ENCODE data around the gene FBL. TPM values are rescaled to one million over a fixed set of nuclear protein-coding genes. Genes with fewer than 3 reads are reported as not detected.

The FBL gene
- total RNA-seq, 1 experiment from 2014 or later, result 554 TPM

DNA sequence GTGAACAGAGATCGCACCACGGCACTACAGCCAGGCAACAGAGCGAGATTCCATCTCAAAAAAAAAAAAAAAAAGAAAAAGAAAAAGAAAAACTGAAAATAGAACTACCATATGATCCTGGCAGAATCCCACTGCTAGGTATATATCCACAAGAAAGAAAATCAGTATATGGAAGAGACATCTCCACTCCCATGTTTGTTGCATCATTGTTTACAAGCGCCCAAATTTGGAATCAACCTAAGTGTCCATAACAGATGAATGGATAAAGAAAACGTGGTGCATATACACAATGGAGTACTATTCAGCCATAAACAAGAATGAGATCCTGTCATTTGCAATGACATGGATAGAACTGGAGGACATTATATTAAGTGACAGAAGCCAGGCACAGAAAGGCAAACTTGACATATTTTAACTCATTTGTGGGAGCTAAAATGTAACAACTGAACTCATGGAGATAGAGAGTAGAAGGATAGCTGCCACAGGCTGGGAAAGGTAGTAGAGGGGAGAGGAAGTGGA, 38.3 kb downstream of the FBL start:
- Histone ChIP-seq H3K9me2 (ENCODE audit: insufficient read depth) (no peaks in the 10 kb centered on the region), H3K36me3 (ENCODE audit: control insufficient read depth in 1 of 2, insufficient read depth in 2 of 2, low read length in 2 of 2) (no peaks in the 10 kb centered on the region), H2AFZ (ENCODE audit: low read depth, low read length, poor library complexity, severe bottlenecking) (no peak overlapping the region), H3K79me2 (ENCODE audit: insufficient read depth, low read length) (no peaks in the 10 kb centered on the region), H3K27me3 (ENCODE audit: insufficient read depth, low read length) (peaks cover 4% of the 10 kb centered on the region; the same call in 1 of the 2 replicates), H3K4me3 (replicated peaks in 1 of 2; ENCODE audit: low read depth in 1 of 2, low read length in 2 of 2) (no peak overlapping the region), H3K27ac (ENCODE audit: low read depth, low read length) (no peak overlapping the region), H4K20me1 (ENCODE audit: insufficient read depth) (no peaks in the 10 kb centered on the region), H3K4me2 (ENCODE audit: low read length) (no peak overlapping the region), H3K4me1 (ENCODE audit: control insufficient read depth in 1 of 2, insufficient read depth in 2 of 2, low read length in 2 of 2) (peaks cover 0 to 4% of the 10 kb centered on the region in 2 experiments; a peak in 1 of 4 replicates), H3K9me3 (ENCODE audit: control insufficient read depth in 1 of 2, insufficient read depth in 1 of 2, low read depth in 1 of 2, low read length in 2 of 2) (no peaks in the 10 kb centered on the region), H3K9ac (ENCODE audit: low read length) (no peak overlapping the region)
- BruUV-seq (replicated peaks), result no TSS peak
- intact Hi-C loops (cut with micrococcal nuclease), result no loop called here
- ChIA-PET POLR2A (no interaction called here), CTCF (interaction anchor here (3.2 kb wide), 1 partner anchor 15 kb away, joined by 13 read pairs; no protein-coding TSS in a partner anchor), RAD21 (ENCODE audit: low non-redundant PET in 1 of 2, low total read pairs in 2 of 2, uncharacterized antibody in 2 of 2, unreplicated experiment in 2 of 2) (no interaction called here)
- DNase-seq (ENCODE audit: low read depth, low spot score) (no peak), ATAC-seq (no peak)
- TF ChIP-seq FOSL1 (IDR thresholded peaks at IDR 0.05; ENCODE audit: low read depth) (no peak), JUND (IDR thresholded peaks at IDR 0.05) (no peak), TCF7L2 (IDR thresholded peaks at IDR 0.05; ENCODE audit: borderline replicate concordance, extremely low read depth, insufficient read depth, insufficient read length) (no peak), CEBPB (IDR thresholded peaks at IDR 0.05; ENCODE audit: low read depth) (no peak), EZH2 (IDR thresholded peaks at IDR 0.05) (no peak), SIN3A (IDR thresholded peaks at IDR 0.05; ENCODE audit: low read depth) (no peak), POLR2A (IDR thresholded peaks at IDR 0.05; ENCODE audit: borderline replicate concordance, extremely low read depth, insufficient read depth, insufficient read length) (no peak), EGR1 (IDR thresholded peaks at IDR 0.05; ENCODE audit: low read depth) (no peak), ELF1 (IDR thresholded peaks at IDR 0.05; ENCODE audit: borderline replicate concordance, low read depth) (no peak), ZFX (IDR thresholded peaks at IDR 0.05) (no peak), ZNF274 (IDR thresholded peaks at IDR 0.05; ENCODE audit: low read depth, low read length) (no peak)
- TF ChIP-seq, protein P1, sequence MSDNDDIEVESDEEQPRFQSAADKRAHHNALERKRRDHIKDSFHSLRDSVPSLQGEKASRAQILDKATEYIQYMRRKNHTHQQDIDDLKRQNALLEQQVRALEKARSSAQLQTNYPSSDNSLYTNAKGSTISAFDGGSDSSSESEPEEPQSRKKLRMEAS (IDR thresholded peaks at IDR 0.05), result no peak
- TF ChIP-seq, protein P2, sequence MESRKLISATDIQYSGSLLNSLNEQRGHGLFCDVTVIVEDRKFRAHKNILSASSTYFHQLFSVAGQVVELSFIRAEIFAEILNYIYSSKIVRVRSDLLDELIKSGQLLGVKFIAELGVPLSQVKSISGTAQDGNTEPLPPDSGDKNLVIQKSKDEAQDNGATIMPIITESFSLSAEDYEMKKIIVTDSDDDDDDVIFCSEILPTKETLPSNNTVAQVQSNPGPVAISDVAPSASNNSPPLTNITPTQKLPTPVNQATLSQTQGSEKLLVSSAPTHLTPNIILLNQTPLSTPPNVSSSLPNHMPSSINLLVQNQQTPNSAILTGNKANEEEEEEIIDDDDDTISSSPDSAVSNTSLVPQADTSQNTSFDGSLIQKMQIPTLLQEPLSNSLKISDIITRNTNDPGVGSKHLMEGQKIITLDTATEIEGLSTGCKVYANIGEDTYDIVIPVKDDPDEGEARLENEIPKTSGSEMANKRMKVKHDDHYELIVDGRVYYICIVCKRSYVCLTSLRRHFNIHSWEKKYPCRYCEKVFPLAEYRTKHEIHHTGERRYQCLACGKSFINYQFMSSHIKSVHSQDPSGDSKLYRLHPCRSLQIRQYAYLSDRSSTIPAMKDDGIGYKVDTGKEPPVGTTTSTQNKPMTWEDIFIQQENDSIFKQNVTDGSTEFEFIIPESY (IDR thresholded peaks at IDR 0.05; ENCODE audit: extremely low read depth, insufficient replicate concordance, low read length), result no peak

Measured in HCT116 (cell line).